NCI-H748 (cell line): ENCODE results near the gene NFASC.

Experiments
- DNase-seq: peaks from one replicate; lab custom pipeline; 2025; ENCODE audit not compliant: unreplicated experiment; lab: John Stamatoyannopoulos, UW

The NFASC gene

DNA sequence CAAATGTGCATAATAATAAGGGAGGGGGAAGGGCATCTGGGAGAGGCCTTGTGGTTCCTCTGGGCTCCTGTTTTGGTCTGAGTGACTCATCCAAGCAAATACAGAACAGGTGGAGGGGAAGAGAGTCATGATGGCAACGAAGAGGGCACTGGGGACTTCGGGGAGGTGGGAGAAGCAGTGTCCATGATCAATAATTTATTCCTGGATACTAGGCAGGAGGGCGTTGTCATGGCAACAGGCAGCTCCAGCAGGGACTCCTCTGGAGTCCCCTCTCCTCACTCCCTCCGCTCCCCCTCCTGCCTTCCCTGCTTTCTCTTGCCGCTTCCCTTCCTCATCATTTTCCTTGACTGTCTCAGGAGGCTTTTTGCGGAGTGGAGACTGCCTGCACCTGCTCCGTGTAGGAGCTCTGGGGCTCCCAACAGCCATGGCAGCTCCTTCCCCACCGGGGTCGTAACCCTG is 12.3 kb upstream of the NFASC start:
- peak; percentile 15 for DNase-seq

GRCh38 chr1:204859861-204860267 is 10.8 kb upstream of the NFASC start:
- DNase-seq: no peak

DNA sequence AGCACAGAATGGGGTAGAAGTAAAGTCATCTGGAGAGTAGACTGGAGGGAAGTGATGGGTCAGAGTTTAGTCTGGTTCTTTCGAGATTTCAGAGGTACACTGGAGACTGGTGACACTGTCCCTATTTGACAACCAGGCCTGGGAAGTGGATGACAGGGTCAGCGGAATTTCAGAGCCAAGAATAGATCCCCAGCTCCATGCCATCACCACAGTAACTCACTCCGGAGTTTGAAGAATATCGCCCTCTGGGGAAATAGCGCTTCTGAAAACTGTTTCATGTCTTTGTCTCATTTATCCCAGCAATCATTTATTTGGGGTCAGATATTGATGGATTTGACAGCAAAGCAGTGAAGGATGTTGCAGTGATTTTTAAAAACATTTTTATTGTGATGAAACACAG is 7.6 kb upstream of the NFASC start:
- DNase-seq: no peak

- DNase-seq: no peak
Measured at GRCh38 chr1:204863730-204864129, 6.9 kb upstream of the NFASC start.

GRCh38 chr1:204866051-204866596 is 4.5 kb upstream of the NFASC start:
- DNase-seq: no peak

- DNase-seq: no peak
Measured at GRCh38 chr1:204867203-204867602, 3.5 kb upstream of the NFASC start.

DNA sequence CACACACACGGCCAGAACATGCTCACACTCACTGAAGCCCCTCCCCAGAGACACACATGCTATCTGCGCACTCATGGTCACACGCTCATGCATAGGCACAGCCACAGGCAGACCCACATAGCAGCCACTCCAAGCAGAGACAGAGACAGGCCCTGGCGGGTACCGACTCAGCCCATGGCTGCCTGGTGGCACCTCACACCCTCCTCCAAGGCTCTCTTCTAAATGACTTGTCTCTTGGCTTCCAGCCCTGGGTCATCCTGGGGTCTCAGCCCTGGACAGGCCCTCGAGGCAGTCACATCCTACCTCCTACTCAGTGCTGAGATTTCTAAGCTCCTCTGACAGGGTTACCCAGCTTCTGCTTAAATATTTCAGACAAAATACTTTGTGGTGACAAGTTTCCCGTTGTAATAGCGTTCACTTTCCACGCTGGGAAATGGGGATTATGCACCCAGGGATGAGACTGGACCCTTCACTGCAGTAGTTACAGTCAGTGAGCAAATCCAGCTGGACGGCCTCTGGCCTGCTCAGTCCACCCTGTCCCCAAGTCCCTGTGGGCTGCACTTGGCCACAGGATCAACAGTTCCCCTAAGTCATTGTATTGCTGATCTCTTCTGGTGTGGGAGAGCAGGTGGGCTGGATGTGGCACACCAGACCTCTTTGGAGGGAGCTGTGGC is 2.9 kb upstream of the NFASC start:
- no peak for DNase-seq

DNA sequence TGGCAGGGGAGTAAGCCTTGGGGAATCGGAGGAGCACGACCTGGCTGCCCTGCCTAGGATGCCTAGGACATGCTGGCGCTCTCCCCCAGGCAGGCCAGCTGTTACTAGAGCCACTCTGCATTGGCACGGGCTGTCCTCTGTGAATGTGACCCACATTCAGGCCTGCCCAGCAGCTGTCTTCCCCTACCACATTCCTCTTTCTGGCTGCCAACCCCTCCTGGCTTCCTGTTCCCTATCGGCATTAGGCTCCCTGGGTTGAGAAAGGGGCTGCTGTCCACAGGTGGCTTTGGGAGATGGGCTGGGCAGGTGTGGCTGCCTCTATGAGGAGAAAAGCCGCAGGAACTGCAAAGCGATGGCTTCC is 2.3 kb upstream of the NFASC start:
- no peak for DNase-seq

- no peak for DNase-seq
Measured at GRCh38 chr1:204869097-204869496, 1.6 kb upstream of the NFASC start.

GRCh38 chr1:204871405-204872037 is 859 bp downstream of the NFASC start:
- no peak for DNase-seq

GRCh38 chr1:204872262-204872881 is 1.7 kb downstream of the NFASC start:
- no peak for DNase-seq

GRCh38 chr1:204873176-204873575 is 2.5 kb downstream of the NFASC start:
- no peak for DNase-seq

- no peak for DNase-seq
Measured at GRCh38 chr1:204873714-204874113, 3.1 kb downstream of the NFASC start.

DNA sequence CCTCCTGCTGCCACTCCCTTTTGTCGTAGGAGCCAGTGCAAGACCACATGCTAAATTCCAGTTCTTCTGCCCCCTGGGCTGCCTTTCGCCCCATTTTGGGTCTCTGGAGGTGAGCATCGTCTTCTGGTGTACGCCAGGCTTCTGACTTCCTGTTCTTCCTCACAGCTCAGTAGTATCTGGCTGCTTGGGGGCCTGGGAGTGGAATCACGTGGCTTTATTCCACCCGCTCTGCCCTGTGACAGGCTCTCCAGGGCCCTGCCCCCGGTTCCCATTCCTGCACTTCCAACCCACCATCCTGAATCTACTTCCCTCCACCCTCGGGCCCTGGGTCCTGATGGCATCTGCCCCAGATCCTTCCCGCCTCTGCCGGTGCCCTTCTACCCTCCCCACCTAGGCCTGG is 3.6 kb downstream of the NFASC start:
- DNase-seq: no peak

GRCh38 chr1:204875255-204875654 is 4.6 kb downstream of the NFASC start:
- no peak for DNase-seq

DNA sequence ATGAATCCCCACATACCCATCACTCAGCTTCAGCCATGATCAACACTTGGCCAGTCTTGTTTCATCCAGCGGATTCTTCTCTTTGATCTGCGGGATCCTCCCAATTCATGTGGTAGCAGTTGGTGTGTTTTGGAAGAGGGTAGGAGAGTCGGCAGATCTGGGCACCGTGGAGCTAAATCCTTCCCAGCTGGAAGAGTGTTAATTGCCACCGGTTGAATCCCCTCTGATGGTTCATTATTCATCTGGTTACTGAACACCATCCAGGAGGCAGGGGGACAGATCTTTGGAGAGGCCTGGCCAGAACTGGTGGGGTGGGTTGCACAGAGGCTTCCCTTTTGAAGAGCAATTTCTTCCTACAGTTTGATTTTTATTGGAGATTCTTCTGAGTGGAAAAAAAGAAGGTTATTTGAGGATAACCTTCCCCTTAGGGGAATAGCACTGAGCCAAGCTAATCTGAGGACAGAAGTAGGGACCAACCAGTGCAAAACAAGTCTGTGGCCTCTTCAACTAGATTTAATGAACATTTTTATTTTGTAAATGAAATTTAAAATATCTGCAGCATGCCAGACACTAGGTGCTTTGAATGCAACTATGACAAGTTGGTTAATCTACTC is 8.1 kb downstream of the NFASC start:
- DNase-seq: no peak

DNA sequence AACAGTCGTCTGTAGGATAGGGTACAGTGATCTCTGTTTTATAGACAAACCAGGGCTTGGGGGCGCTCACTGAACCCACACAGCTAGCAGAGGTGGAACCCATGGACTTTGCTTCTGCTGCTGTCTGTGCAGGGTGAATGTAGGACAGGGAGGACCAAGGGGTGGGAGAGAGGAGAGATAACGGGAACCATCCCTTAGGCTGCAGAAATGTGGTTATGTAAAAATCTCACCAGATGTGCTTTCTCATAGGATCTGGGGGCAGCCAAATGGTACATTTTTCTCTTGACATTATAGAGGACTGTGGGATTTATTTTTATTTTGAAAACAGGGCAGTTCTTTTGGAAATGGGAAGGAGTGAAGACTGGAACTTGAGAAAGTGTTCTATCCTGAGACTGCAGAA is 8.7 kb downstream of the NFASC start:
- DNase-seq: no peak

DNA sequence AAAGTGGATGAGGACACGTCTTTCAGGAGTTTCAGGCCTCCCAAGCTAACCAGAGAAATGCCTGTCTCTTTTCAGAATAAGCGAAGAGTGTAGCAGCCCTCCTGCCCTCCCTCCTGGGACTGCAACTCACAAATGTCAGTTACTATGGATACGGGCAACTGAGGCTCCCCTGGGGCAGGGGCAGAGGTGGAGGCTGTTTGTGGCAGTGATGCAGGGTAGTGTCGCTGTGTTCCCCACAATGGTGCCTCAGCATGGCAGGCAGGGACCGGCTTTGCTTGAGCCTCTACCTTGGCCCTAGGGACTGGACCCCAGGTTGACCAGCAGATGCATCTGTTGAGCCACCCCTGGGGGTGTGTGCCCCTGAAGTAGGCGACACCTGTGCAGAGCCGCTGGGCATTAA is 10.2 kb downstream of the NFASC start:
- no peak for DNase-seq

DNA sequence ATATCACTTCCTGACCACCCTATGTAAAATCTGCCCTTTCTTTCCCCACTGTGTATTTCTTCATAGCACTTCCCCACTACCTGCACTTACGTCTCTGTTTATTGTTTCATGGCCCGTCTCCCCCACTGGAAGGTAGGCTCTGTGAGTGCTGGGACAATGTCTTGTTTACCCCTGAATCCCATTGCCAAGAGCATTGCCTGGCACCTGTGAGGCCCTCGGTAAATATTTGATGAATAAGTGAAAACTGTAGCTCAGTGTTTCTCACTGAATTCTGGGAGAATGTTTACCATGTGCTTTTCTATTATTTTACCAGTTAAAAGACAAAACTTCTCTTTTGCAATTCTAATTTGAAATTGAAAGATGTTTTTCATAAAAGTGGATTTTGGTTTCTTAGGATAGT is 11.8 kb downstream of the NFASC start:
- DNase-seq: no peak

GRCh38 chr1:204883405-204883804 is 12.7 kb downstream of the NFASC start:
- no peak for DNase-seq

GRCh38 chr1:204885288-204885711 is 14.6 kb downstream of the NFASC start:
- no peak for DNase-seq

GRCh38 chr1:204885790-204886189 is 15.1 kb downstream of the NFASC start:
- DNase-seq: no peak
